GM12878 (cell line): ENCODE results near the gene KPNA1. TPM values are rescaled to one million over a fixed set of nuclear protein-coding genes. Genes with fewer than 3 reads are reported as not detected.

ENCODE experiments used
- ATAC-seq: fragments of 200-7000 bp; cut with Tn5 transposase; 3 replicates; pipeline ENCODE4 v1.9.1; 2020; ENCODE audit warnings: mild to moderate bottlenecking, moderate library complexity
- BruUV-seq: library from RNA; stranded (reverse); fragments of 400-500 nt; replicated peaks from 2 replicates; lab custom pipeline; 2021; lab: Mats Ljungman, UMichigan
- CTCF ChIA-PET: fragments of 300-600 bp; sonication (Branson Sonifier 250); formaldehyde crosslinking; extraction: SDS; loops from one replicate; lab custom pipeline; 2021; ENCODE audit warnings: inconsistent platforms; lab: Yijun Ruan, JAX
- POLR2A ChIA-PET: fragments of 350-600 bp; formaldehyde crosslinking; extraction: SDS; loops from one replicate; lab custom pipeline; 2021; ENCODE audit warnings: inconsistent platforms; lab: Charles Lee
- RAD21 ChIA-PET: fragments of 300-600 bp; sonication (Branson Sonifier 250); formaldehyde crosslinking; loops from one replicate; lab custom pipeline; 2023; ENCODE audit warnings: antibody characterized with exemption; ENCODE audit not compliant: unreplicated experiment; lab: Charles Lee
- SMC1A ChIA-PET: fragments of 300-600 bp; sonication (Branson Sonifier 250); formaldehyde crosslinking; loops from one replicate; lab custom pipeline; 2023; ENCODE audit not compliant: unreplicated experiment, uncharacterized antibody; lab: Charles Lee
- DNase-seq: peaks from one replicate; pipeline ENCODE4 v3.0.0-alpha.2; 2011; ENCODE audit warnings: low read depth, low spot score
- FAIRE-seq: peaks from 3 replicates; lab custom pipeline; 2011; peaks lifted over from hg19 to GRCh38; lab: Jason Lieb, UNC
- H2AFZ ChIP-seq: 2 replicates; pipeline ENCODE4 v1.6.0; 2011; ENCODE audit warnings: low read depth, low read length, control low read depth; ENCODE audit not compliant: control insufficient read depth
- H3K27ac ChIP-seq: 2 replicates; pipeline ENCODE4 v1.5.1; 2011; ENCODE audit warnings: control low read depth; ENCODE audit not compliant: control insufficient read depth, insufficient read depth
- H3K27me3 ChIP-seq, 2 experiments: replicated peaks in 1 of 2; 2 replicates each; pipeline versions ENCODE4 v1.6.0 to v1.6.1; 2011; ENCODE audit warnings: low read length in 1 of 2; ENCODE audit not compliant: control insufficient read depth in 2 of 2, insufficient read depth in 2 of 2
- H3K36me3 ChIP-seq, 2 experiments: 2 replicates each; pipeline ENCODE4 v1.5.1; 2011; ENCODE audit warnings: low read length in 1 of 2; ENCODE audit not compliant: control insufficient read depth in 2 of 2, insufficient read depth in 2 of 2
- H3K4me1 ChIP-seq: 2 replicates; pipeline ENCODE4 v1.6.1; 2011; ENCODE audit warnings: mild to moderate bottlenecking, low read length, moderate library complexity, mixed read lengths; ENCODE audit not compliant: control insufficient read depth, insufficient read depth
- H3K4me2 ChIP-seq: 2 replicates; pipeline ENCODE4 v1.6.0; 2011; ENCODE audit warnings: control low read depth; ENCODE audit not compliant: control insufficient read depth, insufficient read depth
- H3K4me3 ChIP-seq: fragments of 200-600 bp; sonication (generic); 2 replicates; pipeline ENCODE4 v1.5.1; 2016
- H3K79me2 ChIP-seq: 2 replicates; pipeline ENCODE4 v1.6.0; 2011; ENCODE audit warnings: low read length; ENCODE audit not compliant: control insufficient read depth, insufficient read depth
- H3K9ac ChIP-seq: 2 replicates; pipeline ENCODE4 v1.8.0; 2011; ENCODE audit warnings: low read length, control low read depth, mixed read lengths; ENCODE audit not compliant: control insufficient read depth, insufficient read depth
- H3K9me3 ChIP-seq: replicated peaks from 3 replicates; pipeline ENCODE4 v1.5.1; 2011; ENCODE audit warnings: mild to moderate bottlenecking, low read length; ENCODE audit not compliant: control insufficient read depth, insufficient read depth
- H4K20me1 ChIP-seq: 2 replicates; pipeline ENCODE4 v1.6.0; 2011; ENCODE audit not compliant: control insufficient read depth, insufficient read depth
- CBX3 ChIP-seq: fragments of 200-600 bp; sonication (generic); IDR thresholded peaks from 2 replicates; pipeline ENCODE4 v1.6.1; 2016; ENCODE audit warnings: low read depth, borderline replicate concordance
- CUX1 ChIP-seq: IDR thresholded peaks from 2 replicates; pipeline ENCODE4 v1.6.1; 2012; ENCODE audit warnings: improper control_type of control experiment, low read depth, low read length; ENCODE audit not compliant: insufficient replicate concordance
- E2F4 ChIP-seq: IDR thresholded peaks from 2 replicates; pipeline ENCODE4 v1.6.1; 2012; ENCODE audit warnings: low read depth, low read length, improper control_type of control experiment
- HDAC2 ChIP-seq: fragments of 200-600 bp; sonication (generic); IDR thresholded peaks from 2 replicates; pipeline ENCODE4 v1.6.1; 2017
- MXI1 ChIP-seq: fragments of 150-350 bp; IDR thresholded peaks from 2 replicates; pipeline ENCODE4 v1.6.1; 2011; ENCODE audit warnings: low read depth, mild to moderate bottlenecking, inconsistent platforms, low read length, improper control_type of control experiment
- NFIC ChIP-seq: IDR thresholded peaks from 2 replicates; pipeline ENCODE4 v1.6.1; 2012; ENCODE audit warnings: low read depth, mild to moderate bottlenecking, inconsistent platforms, low read length, moderate library complexity
- RAD21 ChIP-seq: IDR thresholded peaks from 2 replicates; pipeline ENCODE4 v1.6.1; 2011; ENCODE audit warnings: mild to moderate bottlenecking, low read depth, low read length, moderate library complexity; ENCODE audit not compliant: insufficient read depth
- SUZ12 ChIP-seq: fragments of 200-600 bp; sonication (generic); IDR thresholded peaks from one replicate; pipeline ENCODE4 v1.6.1; 2018; ENCODE audit warnings: antibody characterized with exemption, mild to moderate bottlenecking; ENCODE audit not compliant: unreplicated experiment
- TAF1 ChIP-seq: IDR thresholded peaks from 2 replicates; pipeline ENCODE4 v1.6.1; 2011; ENCODE audit warnings: mild to moderate bottlenecking, low read depth, low read length, borderline replicate concordance
- ZBED1 ChIP-seq: IDR thresholded peaks from 2 replicates; pipeline ENCODE4 v1.6.1; 2016; ENCODE audit warnings: borderline replicate concordance
- ZBTB11 ChIP-seq: fragments of 450-650 bp; formaldehyde crosslinking; IDR thresholded peaks from 2 replicates; pipeline ENCODE4 v1.5.0; 2022; ENCODE audit warnings: mild to moderate bottlenecking, missing genetic modification characterization
- ZNF622 ChIP-seq: fragments of 450-650 bp; IDR thresholded peaks from 2 replicates; pipeline ENCODE4 v1.6.1; 2017; ENCODE audit warnings: mild to moderate bottlenecking, inconsistent platforms
- ZZZ3 ChIP-seq: IDR thresholded peaks from 2 replicates; pipeline ENCODE4 v1.6.1; 2011; ENCODE audit warnings: low read depth; ENCODE audit not compliant: control insufficient read depth, insufficient read length
- WGBS: methylation state at CpG from one replicate; pipeline ENCODE4 v1.1.6; 2016; ENCODE audit warnings: low lambda C conversion rate; ENCODE audit not compliant: insufficient replicate concordance, insufficient coverage; ENCODE audit errors: missing lambda C conversion rate; 5-methylcytosine and 5-hydroxymethylcytosine counted together
- in situ Hi-C: fragments of 300-500 bp; cut with MboI; formaldehyde crosslinking; loops from 9 replicates; pipeline ENCODE4 v1.14.3; 2018; ENCODE audit warnings: mixed read lengths
- intact Hi-C: fragments of 100-400 bp; cut with micrococcal nuclease; formaldehyde crosslinking; loops from one replicate; pipeline ENCODE4 v1.14.2; 2022; ENCODE audit not compliant: unreplicated experiment
- polyA plus RNA-seq, 11 experiments: library from polyadenylated mRNA; depleted of rRNA in 4 of 11; unstranded in 6 of 11; stranded (reverse) in 5 of 11; fragments of >200 nt; fragmentation: Nextera tagmentation in 4 of 11; fragmentation: Illumina TruSeq in 1 of 11; extraction: Ambion mirVana in 4 of 11; extraction: Trizol in 1 of 11; gene quantifications; 1 replicate in 1 of 11; 2 replicates in 10 of 11; pipeline versions ENCODE4 v1.2.1 to v1.2.3, GENCODE V29; 2011 to 2016; ENCODE audit warnings: inconsistent platforms in 2 of 11, missing spikeins in 2 of 11, low read depth in 1 of 11
- total RNA-seq, 4 experiments: library from RNA; depleted of rRNA in 3 of 4; stranded (reverse); fragments of >200 nt in 3 of 4; fragmentation: Illumina TruSeq in 1 of 4; extraction: Trizol in 1 of 4; gene quantifications; 2 replicates each; pipeline versions ENCODE4 v1.2.1 to v1.2.3, GENCODE V29; 2013 to 2021

KPNA1 gene
- total and polyA plus RNA-seq, 10 of the 15 experiments (the other 5 are each of a cell fraction or from before 2014, with no cell fraction given), result 8.5 to 52.7 (median 41.0) TPM

- TF ChIP-seq E2F4 (no peak), NFIC (no peak)
- TF ChIP-seq, all 136 proteins: peak for 0
These were observed 43.9 kb upstream of the KPNA1 start (continued) for GRCh38 chr3:122558605-122559004.

- no peaks in the 10 kb centered on the region for H3K9me3 ChIP-seq
- peaks cover 4% of the 10 kb centered on the region; the same call in 1 of the 2 replicates for H3K4me1 ChIP-seq
- BruUV-seq, result no TSS peak
- H3K4me3 ChIP-seq, result no peak overlapping the region
- ChIA-PET RAD21 (interaction anchor here (2.7 kb wide), 1 partner anchor 121 kb away, joined by 12 read pairs; no protein-coding TSS in a partner anchor), POLR2A (interaction anchor here (0.7 to 2.7 kb wide), 2 partner anchors 122 to 130 kb away, joined by 3 to 11 read pairs; no protein-coding TSS in a partner anchor), SMC1A (interaction anchor here (0.7 to 13.0 kb wide), 7 partner anchors 10 to 168 kb away, joined by 3 to 250 read pairs (median 19); partner anchors contain the start of gene PARP14), CTCF (interaction anchor here (0.7 to 6.3 kb wide), 4 partner anchors 41 to 165 kb away, joined by 3 to 192 read pairs (median 4); partner anchors contain the start of gene PARP14)
- intact Hi-C loops, result no loop called here
- H3K4me2 ChIP-seq, result no peak overlapping the region
- WGBS, result 94% methylated on average over 5 of the region's 5 CpGs
- ATAC-seq (no peak), FAIRE-seq (no peak), DNase-seq (no peak)
- in situ Hi-C loops, result loop anchor here (5.0 kb wide), 1 partner anchor 120 kb away; no protein-coding TSS in a partner anchor
- H2AFZ ChIP-seq, result no peak overlapping the region
- H3K27ac ChIP-seq, result no peak overlapping the region
- H3K9ac ChIP-seq, result no peak overlapping the region
- H4K20me1 ChIP-seq, result no peaks in the 10 kb centered on the region
- H3K79me2 ChIP-seq, result peaks cover under 1% of the 10 kb centered on the region; the same call in 1 of the 2 replicates
- H3K36me3 ChIP-seq, result peaks cover 2 to 12% of the 10 kb centered on the region in 2 experiments; a peak in 3 of 4 replicates
- H3K27me3 ChIP-seq, result no peaks in the 10 kb centered on the region
- TF ChIP-seq ZBED1 (no peak), RAD21 (no peak), ZBTB11 (CRISPR knock-in tag) (no peak), TAF1 (no peak), ZZZ3 (no peak), ZNF622 (no peak), CUX1 (no peak), SUZ12 (no peak), HDAC2 (no peak), MXI1 (no peak), CBX3 (no peak)
These were observed 42.6 kb upstream of the KPNA1 start for GRCh38 chr3:122557356-122557755.
